Trophoblast cell (in vitro differentiated cells and primary cell): ENCODE results near the gene CYGB.
A peak's percentile ranks its signal among the peaks of the same experiment; 100 is the strongest.
"Not testable (repeated sequence)": the region's sequence is repeated elsewhere in the genome, so short reads cannot be mapped to it uniquely, and the experiment has no call there.

ENCODE experiments used
- DNase-seq, 2 donors: peaks; one replicate each; pipeline ENCODE4 v3.0.0-alpha.2; 2016
- H2AFZ ChIP-seq: 2 replicates; pipeline ENCODE4 v1.6.1; 2013; ENCODE audit warnings: low read length, moderate library complexity, mild to moderate bottlenecking; ENCODE audit not compliant: insufficient read depth, poor library complexity
- H2AK5ac ChIP-seq: 2 replicates; pipeline ENCODE4 v1.6.1; 2013; ENCODE audit warnings: mild to moderate bottlenecking, low read length
- H2BK120ac ChIP-seq: 2 replicates; pipeline ENCODE4 v1.6.1; 2013; ENCODE audit warnings: low read length, mild to moderate bottlenecking, moderate library complexity; ENCODE audit not compliant: insufficient read depth, poor library complexity
- H2BK12ac ChIP-seq: 2 replicates; pipeline ENCODE4 v1.6.1; 2013; ENCODE audit warnings: mild to moderate bottlenecking, low read length, moderate library complexity
- H2BK5ac ChIP-seq: 2 replicates; pipeline ENCODE4 v1.6.1; 2013; ENCODE audit warnings: low read length, low read depth, moderate library complexity, mild to moderate bottlenecking; ENCODE audit not compliant: poor library complexity
- H3K14ac ChIP-seq: 2 replicates; pipeline ENCODE4 v1.6.1; 2013; ENCODE audit warnings: mild to moderate bottlenecking, low read length
- H3K18ac ChIP-seq: 2 replicates; pipeline ENCODE4 v1.6.1; 2013; ENCODE audit warnings: mild to moderate bottlenecking, low read length
- H3K23ac ChIP-seq: 2 replicates; pipeline ENCODE4 v1.6.1; 2013; ENCODE audit warnings: low read length
- H3K27ac ChIP-seq: 2 replicates; pipeline ENCODE4 v1.5.1; 2013; ENCODE audit warnings: low read depth, mild to moderate bottlenecking, inconsistent platforms, low read length, moderate library complexity
- H3K27me3 ChIP-seq: 2 replicates; pipeline ENCODE4 v1.6.1; 2013; ENCODE audit warnings: inconsistent platforms, mild to moderate bottlenecking, low read length, moderate library complexity; ENCODE audit not compliant: insufficient read depth
- H3K36me3 ChIP-seq, 2 experiments: 1 replicate in 1 of 2; 2 replicates in 1 of 2; pipeline ENCODE4 v1.6.1; 2013; ENCODE audit warnings: low read length in 2 of 2, mild to moderate bottlenecking in 2 of 2, moderate library complexity in 1 of 2; ENCODE audit not compliant: insufficient read depth in 2 of 2, control insufficient read depth in 1 of 2
- H3K4ac ChIP-seq: 2 replicates; pipeline ENCODE4 v1.6.1; 2013; ENCODE audit warnings: low read depth, mild to moderate bottlenecking, low read length, moderate library complexity
- H3K4me1 ChIP-seq, 2 experiments: 1 replicate in 1 of 2; 2 replicates in 1 of 2; pipeline ENCODE4 v1.6.1; 2013; ENCODE audit warnings: low read length in 2 of 2, mild to moderate bottlenecking in 2 of 2, moderate library complexity in 1 of 2; ENCODE audit not compliant: insufficient read depth in 2 of 2, control insufficient read depth in 1 of 2
- H3K4me2 ChIP-seq: 2 replicates; pipeline ENCODE4 v1.6.1; 2013; ENCODE audit warnings: inconsistent platforms, mild to moderate bottlenecking, low read length, moderate library complexity
- H3K4me3 ChIP-seq: 2 replicates; pipeline ENCODE4 v1.5.1; 2013; ENCODE audit warnings: mild to moderate bottlenecking, low read depth, low read length, inconsistent platforms
- H3K79me1 ChIP-seq: one replicate; pipeline ENCODE4 v1.6.1; 2013; ENCODE audit warnings: low read length
- H3K79me2 ChIP-seq: 2 replicates; pipeline ENCODE4 v1.6.1; 2013; ENCODE audit warnings: low read length, mild to moderate bottlenecking; ENCODE audit not compliant: control insufficient read depth, insufficient read depth, poor library complexity
- H3K9ac ChIP-seq: 2 replicates; pipeline ENCODE4 v1.6.1; 2013; ENCODE audit warnings: mild to moderate bottlenecking, low read length
- H3K9me3 ChIP-seq: 2 replicates; pipeline ENCODE4 v1.6.1; 2013; ENCODE audit warnings: low read depth, mild to moderate bottlenecking, control low read depth, inconsistent platforms, low read length; ENCODE audit not compliant: insufficient read depth
- H4K12ac ChIP-seq: 2 replicates; pipeline ENCODE4 v1.6.1; 2013; ENCODE audit warnings: low read depth, mild to moderate bottlenecking, low read length, moderate library complexity
- H4K8ac ChIP-seq: 2 replicates; pipeline ENCODE4 v1.6.1; 2013; ENCODE audit warnings: low read depth, mild to moderate bottlenecking, low read length, moderate library complexity
- H4K91ac ChIP-seq: one replicate; pipeline ENCODE4 v1.6.1; 2013; ENCODE audit warnings: low read depth, mild to moderate bottlenecking, low read length, moderate library complexity
- WGBS: extraction: QIAGEN DNeasy Blood & Tissue Kit; methylation state at CpG from one replicate; pipeline ENCODE4 v1.1.7; 2013; ENCODE audit warnings: missing lambda C conversion rate; ENCODE audit not compliant: insufficient read length, insufficient coverage; ENCODE audit errors: extremely low coverage; 5-methylcytosine and 5-hydroxymethylcytosine counted together

The CYGB gene

GRCh38 chr17:76527430-76528111, 9.9 kb downstream of the CYGB start:
- H3K4me3 ChIP-seq = peak overlapping the region; percentile 12
- H2AK5ac ChIP-seq = no peak overlapping the region
- H3K4ac ChIP-seq = no peak overlapping the region
- no peak overlapping the region for H4K91ac ChIP-seq
- H4K8ac ChIP-seq = no peak overlapping the region
- no peak overlapping the region for H3K9ac ChIP-seq
- WGBS = no CpG with 5 or more reads among the region's 26 CpGs
- no peak overlapping the region for H2BK12ac ChIP-seq
- H3K36me3 ChIP-seq = no peaks in the 10 kb centered on the region
- H2AFZ ChIP-seq = no peak overlapping the region
- H4K12ac ChIP-seq = no peak overlapping the region
- H3K27me3 ChIP-seq = no peaks in the 10 kb centered on the region
- peaks cover 41 to 50% of the 10 kb centered on the region in 2 experiments for H3K4me1 ChIP-seq
- H3K79me1 ChIP-seq = peaks cover 23% of the 10 kb centered on the region
- no peak overlapping the region for H3K27ac ChIP-seq
- no peaks in the 10 kb centered on the region for H3K9me3 ChIP-seq
- no peak overlapping the region for H2BK5ac ChIP-seq
- peak in 1 of 2 donors; percentile 54 for DNase-seq
- H3K14ac ChIP-seq = no peak overlapping the region
- no peak overlapping the region for H3K23ac ChIP-seq
- H2BK120ac ChIP-seq = no peak overlapping the region
- H3K18ac ChIP-seq = no peak overlapping the region
- H3K4me2 ChIP-seq = peak overlapping the region; percentile 26
- peaks cover 2% of the 10 kb centered on the region for H3K79me2 ChIP-seq

DNA sequence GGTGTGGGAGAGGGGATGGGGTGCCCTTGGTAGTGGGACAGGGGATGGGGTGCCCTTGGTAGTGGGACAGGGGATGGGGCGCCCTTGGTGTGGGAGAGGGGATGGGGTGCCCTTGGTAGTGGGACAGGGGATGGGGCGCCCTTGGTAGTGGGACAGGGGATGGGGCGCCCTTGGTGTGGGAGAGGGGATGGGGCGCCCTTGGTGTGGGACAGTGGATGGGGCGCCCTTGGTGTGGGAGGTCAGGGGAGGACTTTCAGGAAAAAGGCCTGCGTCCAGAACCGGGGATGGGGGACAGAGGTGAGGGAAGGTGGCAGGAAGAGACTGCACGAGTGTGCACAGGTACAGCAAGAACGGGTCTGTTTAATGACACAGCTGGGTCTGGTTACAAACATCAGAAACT, 10.5 kb downstream of the CYGB start:
- not testable (repeated sequence) for H4K91ac ChIP-seq, H3K27me3 ChIP-seq, H3K4me2 ChIP-seq, H3K27ac ChIP-seq, H3K9me3 ChIP-seq, H2AK5ac ChIP-seq, H3K18ac ChIP-seq, H4K8ac ChIP-seq, H3K4ac ChIP-seq, H3K9ac ChIP-seq, H3K79me2 ChIP-seq, H2AFZ ChIP-seq, H3K23ac ChIP-seq, H2BK5ac ChIP-seq, H3K14ac ChIP-seq, H2BK120ac ChIP-seq, DNase-seq, H4K12ac ChIP-seq, H3K36me3 ChIP-seq, H3K4me3 ChIP-seq, H2BK12ac ChIP-seq
- peaks cover 23% of the 10 kb centered on the region for H3K79me1 ChIP-seq
- WGBS = no CpG with 5 or more reads among the region's 9 CpGs
- H3K4me1 ChIP-seq = peaks cover 41 to 47% of the 10 kb centered on the region in 2 experiments

GRCh38 chr17:76525513-76525833, 12.0 kb downstream of the CYGB start:
- not testable (repeated sequence) for H3K27me3 ChIP-seq, H3K9me3 ChIP-seq, H3K79me2 ChIP-seq, H3K4me3 ChIP-seq, H2AK5ac ChIP-seq, H2BK120ac ChIP-seq, H2BK12ac ChIP-seq, H3K36me3 ChIP-seq, H3K23ac ChIP-seq, H3K18ac ChIP-seq, H3K27ac ChIP-seq, H3K9ac ChIP-seq, H2AFZ ChIP-seq, H4K91ac ChIP-seq, H3K4me2 ChIP-seq, H2BK5ac ChIP-seq, H3K14ac ChIP-seq, H3K4ac ChIP-seq, DNase-seq, H4K12ac ChIP-seq, H4K8ac ChIP-seq
- no CpG with 5 or more reads among the region's 8 CpGs for WGBS
- H3K4me1 ChIP-seq = peaks cover 28 to 33% of the 10 kb centered on the region in 2 experiments
- peaks cover 13% of the 10 kb centered on the region for H3K79me1 ChIP-seq

DNA sequence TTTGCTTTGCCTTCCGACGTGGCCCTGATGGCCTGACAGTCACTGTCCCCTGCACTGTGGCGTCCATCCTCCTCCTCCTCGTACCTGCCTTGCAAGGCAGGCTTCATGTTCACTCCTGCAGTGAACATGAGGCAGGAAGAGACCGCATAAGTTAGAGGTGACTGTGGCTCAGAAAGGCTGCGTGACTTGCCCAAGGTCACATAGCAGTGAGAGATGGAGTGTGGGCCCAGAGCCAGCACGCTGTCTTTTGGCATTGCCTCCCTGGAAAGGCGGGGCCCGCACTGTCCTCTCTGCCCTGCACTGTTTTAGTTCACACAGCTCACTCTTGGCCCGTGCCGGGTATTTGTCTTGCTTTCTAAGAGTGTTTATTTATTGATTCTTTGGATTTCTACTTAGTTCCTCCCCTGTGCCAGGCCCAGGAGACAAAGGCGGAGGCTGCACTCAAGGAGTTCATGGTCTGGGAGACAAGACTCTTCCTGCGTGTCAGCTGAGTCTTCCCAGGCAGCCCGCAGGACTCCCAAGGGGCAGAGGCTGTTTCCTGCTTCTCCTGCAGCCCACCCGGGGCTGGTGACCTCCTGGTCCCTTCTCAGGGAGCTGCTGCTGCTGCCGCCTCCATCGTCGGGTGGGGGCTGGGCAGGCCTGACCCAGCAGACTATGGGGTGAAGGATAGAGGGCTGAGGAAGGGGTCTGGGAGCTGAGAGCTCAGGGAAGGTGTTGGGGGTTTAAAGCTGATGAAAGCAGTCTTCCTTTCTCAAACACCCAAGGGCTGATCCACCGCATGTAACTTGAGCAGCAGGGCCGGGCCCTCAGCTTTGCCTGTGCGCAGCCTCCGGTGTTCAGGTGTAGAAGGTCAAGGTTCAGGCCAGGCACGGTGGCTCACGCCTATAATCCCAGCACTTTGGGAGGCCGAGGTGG, 12.7 kb downstream of the CYGB start:
- Histone ChIP-seq H3K4ac (no peak overlapping the region), H3K14ac (no peak overlapping the region), H3K79me1 (peaks cover 8% of the 10 kb centered on the region), H2BK12ac (no peak overlapping the region), H4K91ac (peak overlapping the region; percentile 3), H2AK5ac (peak overlapping the region; percentile 62), H2AFZ (no peak overlapping the region), H3K27ac (no peak overlapping the region), H3K4me2 (no peak overlapping the region), H3K36me3 (no peaks in the 10 kb centered on the region), H3K27me3 (no peaks in the 10 kb centered on the region), H4K8ac (no peak overlapping the region), H2BK5ac (no peak overlapping the region), H3K79me2 (no peaks in the 10 kb centered on the region), H4K12ac (no peak overlapping the region), H3K4me3 (no peak overlapping the region), H3K18ac (no peak overlapping the region), H2BK120ac (no peak overlapping the region), H3K4me1 (peaks cover 22 to 27% of the 10 kb centered on the region in 2 experiments), H3K23ac (no peak overlapping the region), H3K9ac (no peak overlapping the region), H3K9me3 (no peaks in the 10 kb centered on the region)
- no CpG with 5 or more reads among the region's 25 CpGs for WGBS
- DNase-seq = no peak
